IPS-18a (cell line): ENCODE results near the gene RBPJL.

Source experiments
- H3K27ac ChIP-seq: one replicate; pipeline ENCODE4 v1.5.1; 2013; ENCODE audit warnings: low read length
- H3K27me3 ChIP-seq: one replicate; pipeline ENCODE4 v1.6.1; 2013; ENCODE audit warnings: mild to moderate bottlenecking, low read length; ENCODE audit not compliant: control insufficient read depth, insufficient read depth
- H3K36me3 ChIP-seq: one replicate; pipeline ENCODE4 v1.6.1; 2013; ENCODE audit warnings: low read depth, low read length; ENCODE audit not compliant: control insufficient read depth
- H3K4me1 ChIP-seq: one replicate; pipeline ENCODE4 v1.6.1; 2013; ENCODE audit warnings: low read depth, low read length; ENCODE audit not compliant: control insufficient read depth
- H3K4me3 ChIP-seq: one replicate; pipeline ENCODE4 v1.5.1; 2013; ENCODE audit warnings: low read length
- H3K9ac ChIP-seq: one replicate; pipeline ENCODE4 v1.6.1; 2013; ENCODE audit warnings: mild to moderate bottlenecking, low read length, moderate library complexity
- H3K9me3 ChIP-seq: one replicate; pipeline ENCODE4 v1.6.1; 2013; ENCODE audit warnings: low read depth, low read length; ENCODE audit not compliant: control insufficient read depth

Gene RBPJL

DNA sequence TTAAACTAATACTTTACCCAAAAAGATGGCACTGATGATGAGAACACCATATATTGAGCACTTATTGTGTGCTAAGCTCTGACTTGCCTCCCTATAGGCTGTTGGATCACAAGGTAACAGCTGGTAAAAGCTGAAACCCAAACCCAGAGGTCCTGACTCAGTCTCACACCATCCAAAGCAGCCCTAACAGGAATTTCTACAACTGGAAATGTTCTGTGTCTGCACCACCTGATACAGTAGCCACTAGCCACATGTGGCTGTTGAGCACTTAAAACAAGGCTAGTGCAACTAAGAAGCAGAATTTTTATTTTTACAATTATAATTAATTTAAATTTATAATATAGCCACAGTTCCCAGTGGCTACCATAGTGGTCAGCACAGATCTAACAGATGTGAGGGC lies 17.1 kb downstream of the RBPJL start:
- Histone ChIP-seq H3K27ac (no peak overlapping the region), H3K4me3 (no peak overlapping the region), H3K9me3 (no peaks in the 10 kb centered on the region), H3K36me3 (peaks cover 17% of the 10 kb centered on the region), H3K4me1 (no peaks in the 10 kb centered on the region), H3K27me3 (no peaks in the 10 kb centered on the region), H3K9ac (no peak overlapping the region)

- no peaks in the 10 kb centered on the region for H3K27me3 ChIP-seq
- H3K9ac ChIP-seq = no peak overlapping the region
- no peaks in the 10 kb centered on the region for H3K4me1 ChIP-seq
- no peaks in the 10 kb centered on the region for H3K9me3 ChIP-seq
- H3K27ac ChIP-seq = no peak overlapping the region
- peaks cover 33% of the 10 kb centered on the region for H3K36me3 ChIP-seq
- no peak overlapping the region for H3K4me3 ChIP-seq
These were observed 18.7 kb downstream of the RBPJL start for GRCh38 chr20:45325371-45325770.

DNA sequence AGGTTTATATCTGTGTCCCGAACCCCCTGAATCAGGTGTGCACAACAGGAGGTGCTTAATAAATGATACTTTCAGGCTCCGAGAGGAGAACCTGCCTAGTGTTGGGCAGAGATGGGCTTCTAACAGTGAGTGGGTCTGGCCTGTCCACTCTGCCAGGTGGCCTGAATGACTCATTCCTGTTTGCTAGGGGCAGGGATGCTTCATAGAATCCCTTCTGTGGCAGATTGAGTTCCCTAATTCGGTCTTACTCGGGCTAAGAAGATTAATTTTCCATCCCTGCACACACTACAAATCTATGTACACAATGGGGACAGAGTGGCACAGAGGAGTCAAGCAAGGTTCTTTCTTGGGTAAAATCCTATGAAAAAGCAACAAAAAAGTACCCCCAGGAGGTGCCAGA lies 21.8 kb downstream of the RBPJL start:
- no peak overlapping the region for H3K4me3 ChIP-seq
- no peaks in the 10 kb centered on the region for H3K4me1 ChIP-seq
- no peak overlapping the region for H3K27ac ChIP-seq
- peaks cover 47% of the 10 kb centered on the region for H3K36me3 ChIP-seq
- no peaks in the 10 kb centered on the region for H3K27me3 ChIP-seq
- H3K9ac ChIP-seq = no peak overlapping the region
- no peaks in the 10 kb centered on the region for H3K9me3 ChIP-seq

GRCh38 chr20:45329497-45330319 lies 23.1 kb downstream of the RBPJL start:
- no peaks in the 10 kb centered on the region for H3K27me3 ChIP-seq
- no peak overlapping the region for H3K9ac ChIP-seq
- peaks cover 47% of the 10 kb centered on the region for H3K36me3 ChIP-seq
- no peak overlapping the region for H3K4me3 ChIP-seq
- H3K27ac ChIP-seq = no peak overlapping the region
- H3K9me3 ChIP-seq = no peaks in the 10 kb centered on the region
- H3K4me1 ChIP-seq = no peaks in the 10 kb centered on the region

- H3K36me3 ChIP-seq = peaks cover 47% of the 10 kb centered on the region
These were observed 23.8 kb downstream of the RBPJL start for GRCh38 chr20:45330476-45330875.

DNA sequence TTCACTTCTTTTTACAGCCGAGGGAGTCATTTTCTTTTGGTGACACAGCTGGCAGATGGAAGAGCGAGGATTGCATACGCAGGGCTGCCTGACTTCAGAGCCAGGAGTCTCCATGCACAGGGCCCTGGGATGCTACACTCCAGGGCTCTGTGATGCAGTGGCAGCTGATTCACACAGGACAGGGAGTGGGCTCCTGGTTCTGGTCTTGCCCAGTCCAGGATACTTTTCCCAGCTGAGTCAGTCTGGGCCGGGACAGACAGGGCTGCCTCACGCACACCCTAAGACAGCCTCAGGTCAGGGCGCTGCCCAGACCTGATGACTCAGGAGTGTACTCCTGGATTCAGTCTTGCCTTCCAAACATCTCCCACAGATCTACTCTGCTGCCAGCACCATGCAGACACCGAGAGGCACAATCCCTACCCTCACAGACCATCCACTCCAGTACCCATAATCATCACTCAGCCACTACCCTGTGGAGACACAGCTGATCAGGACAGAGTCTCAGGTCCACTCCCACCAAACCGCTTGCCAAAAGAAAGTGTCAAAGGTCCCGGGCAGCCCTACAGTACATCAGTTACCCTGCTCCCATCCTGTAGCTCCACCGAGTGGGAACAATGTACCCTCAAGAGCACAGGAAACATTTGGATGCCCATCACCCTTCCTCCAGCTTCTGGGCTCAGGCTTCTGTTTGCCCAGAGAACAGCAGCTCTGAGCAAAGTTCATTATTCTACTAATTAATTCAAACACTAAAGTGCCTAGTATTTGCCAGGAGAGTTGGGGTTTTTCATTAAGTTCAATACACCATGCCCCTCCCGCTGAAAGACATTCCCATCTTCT lies 30.1 kb downstream of the RBPJL start:
- H3K4me3 ChIP-seq = no peak overlapping the region
- H3K9me3 ChIP-seq = no peaks in the 10 kb centered on the region
- no peaks in the 10 kb centered on the region for H3K27me3 ChIP-seq
- peaks cover 33% of the 10 kb centered on the region for H3K4me1 ChIP-seq
- H3K27ac ChIP-seq = no peak overlapping the region
- H3K36me3 ChIP-seq = peaks cover under 1% of the 10 kb centered on the region
- H3K9ac ChIP-seq = no peak overlapping the region

More at GRCh38 chr20:45330476-45330875, 23.8 kb downstream of the RBPJL start:
- Histone ChIP-seq H3K9ac (no peak overlapping the region), H3K9me3 (no peaks in the 10 kb centered on the region), H3K27ac (no peak overlapping the region), H3K4me1 (no peaks in the 10 kb centered on the region), H3K27me3 (no peaks in the 10 kb centered on the region), H3K4me3 (no peak overlapping the region)

GRCh38 chr20:45337367-45338120 lies 30.9 kb downstream of the RBPJL start:
- no peak overlapping the region for H3K9ac ChIP-seq
- peaks cover 39% of the 10 kb centered on the region for H3K4me1 ChIP-seq
- H3K9me3 ChIP-seq = no peaks in the 10 kb centered on the region
- H3K36me3 ChIP-seq = no peaks in the 10 kb centered on the region
- no peaks in the 10 kb centered on the region for H3K27me3 ChIP-seq
- no peak overlapping the region for H3K4me3 ChIP-seq
- H3K27ac ChIP-seq = no peak overlapping the region

- Histone ChIP-seq H3K36me3 (no peaks in the 10 kb centered on the region), H3K27ac (no peak overlapping the region), H3K4me1 (peaks cover 48% of the 10 kb centered on the region), H3K27me3 (no peaks in the 10 kb centered on the region), H3K4me3 (no peak overlapping the region), H3K9me3 (no peaks in the 10 kb centered on the region), H3K9ac (no peak overlapping the region)
These were observed 31.7 kb downstream of the RBPJL start for GRCh38 chr20:45338121-45339030.

- no peaks in the 10 kb centered on the region for H3K36me3 ChIP-seq
- no peak overlapping the region for H3K4me3 ChIP-seq
- H3K27ac ChIP-seq = no peak overlapping the region
- H3K4me1 ChIP-seq = peaks cover 55% of the 10 kb centered on the region
- H3K9ac ChIP-seq = no peak overlapping the region
- no peaks in the 10 kb centered on the region for H3K9me3 ChIP-seq
- no peaks in the 10 kb centered on the region for H3K27me3 ChIP-seq
These were observed 32.4 kb downstream of the RBPJL start for GRCh38 chr20:45339084-45339483.

DNA sequence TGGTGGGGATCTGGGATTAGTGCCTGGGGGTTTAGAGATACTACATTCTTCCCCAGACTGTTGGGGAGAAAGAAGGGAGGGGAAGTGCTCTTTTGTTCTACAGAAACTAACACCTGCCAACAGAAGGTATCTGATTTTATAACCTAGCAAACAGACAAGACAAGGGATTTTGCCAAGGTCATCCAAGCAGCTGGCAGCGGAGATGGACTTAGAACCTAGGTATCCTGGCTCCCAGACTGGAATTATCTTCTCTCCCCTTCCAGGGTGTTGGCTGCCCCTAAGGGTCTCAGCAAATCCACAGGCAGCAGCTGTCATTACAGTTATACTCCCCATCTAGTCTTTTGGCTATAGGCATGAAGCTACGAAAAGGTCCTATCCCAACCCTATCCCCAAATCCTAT lies 33.2 kb downstream of the RBPJL start:
- Histone ChIP-seq H3K4me1 (peaks cover 62% of the 10 kb centered on the region), H3K9me3 (no peaks in the 10 kb centered on the region), H3K9ac (no peak overlapping the region), H3K4me3 (no peak overlapping the region), H3K27me3 (no peaks in the 10 kb centered on the region), H3K36me3 (no peaks in the 10 kb centered on the region), H3K27ac (no peak overlapping the region)
